Measurements from ENCODE around the gene TRMT61B. TPM values are rescaled to one million over a fixed set of nuclear protein-coding genes. Genes with fewer than 3 reads are reported as not detected.

TRMT61B gene
- total and polyA plus RNA-seq, 9 of the 15 experiments (the other 6 are each of a cell fraction or from before 2014, with no cell fraction given) = 13.2 to 28.3 (median 19.5) TPM

DNA sequence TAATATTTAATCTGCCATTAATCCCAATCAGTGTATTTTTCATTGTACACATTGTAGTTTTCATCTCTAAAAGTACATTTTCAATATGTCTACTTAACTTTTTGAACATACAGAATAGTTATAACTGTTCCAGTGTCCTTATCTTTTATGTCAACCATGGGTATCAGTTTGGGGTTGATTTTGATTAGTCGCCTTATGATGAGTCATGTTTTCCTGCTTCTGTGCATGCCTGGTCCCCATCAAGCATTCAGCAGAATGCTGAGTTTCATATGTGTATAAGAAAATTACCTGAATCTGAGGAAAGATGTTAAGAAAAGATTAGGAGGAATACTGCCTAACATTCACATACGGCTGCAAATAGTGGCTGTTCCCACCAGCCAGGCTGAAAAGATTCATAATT is 41.7 kb downstream of the TRMT61B start (continued):
- TF ChIP-seq, protein P1, sequence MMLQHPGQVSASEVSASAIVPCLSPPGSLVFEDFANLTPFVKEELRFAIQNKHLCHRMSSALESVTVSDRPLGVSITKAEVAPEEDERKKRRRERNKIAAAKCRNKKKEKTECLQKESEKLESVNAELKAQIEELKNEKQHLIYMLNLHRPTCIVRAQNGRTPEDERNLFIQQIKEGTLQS (IDR thresholded peaks at IDR 0.05) = peak; percentile 58
- TF ChIP-seq, protein P1 (CRISPR knock-in tag; conservative IDR thresholded peaks at IDR 0.05) = no peak
- TF ChIP-seq, protein P2, sequence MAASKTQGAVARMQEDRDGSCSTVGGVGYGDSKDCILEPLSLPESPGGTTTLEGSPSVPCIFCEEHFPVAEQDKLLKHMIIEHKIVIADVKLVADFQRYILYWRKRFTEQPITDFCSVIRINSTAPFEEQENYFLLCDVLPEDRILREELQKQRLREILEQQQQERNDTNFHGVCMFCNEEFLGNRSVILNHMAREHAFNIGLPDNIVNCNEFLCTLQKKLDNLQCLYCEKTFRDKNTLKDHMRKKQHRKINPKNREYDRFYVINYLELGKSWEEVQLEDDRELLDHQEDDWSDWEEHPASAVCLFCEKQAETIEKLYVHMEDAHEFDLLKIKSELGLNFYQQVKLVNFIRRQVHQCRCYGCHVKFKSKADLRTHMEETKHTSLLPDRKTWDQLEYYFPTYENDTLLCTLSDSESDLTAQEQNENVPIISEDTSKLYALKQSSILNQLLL (CRISPR knock-in tag; IDR thresholded peaks at IDR 0.05; ENCODE audit: borderline replicate concordance) = no peak
- TF ChIP-seq ERF (CRISPR knock-in tag; IDR thresholded peaks at IDR 0.05) (no peak), NELFE (IDR thresholded peaks at IDR 0.05; ENCODE audit: insufficient read depth, insufficient read length) (no peak)

DNA sequence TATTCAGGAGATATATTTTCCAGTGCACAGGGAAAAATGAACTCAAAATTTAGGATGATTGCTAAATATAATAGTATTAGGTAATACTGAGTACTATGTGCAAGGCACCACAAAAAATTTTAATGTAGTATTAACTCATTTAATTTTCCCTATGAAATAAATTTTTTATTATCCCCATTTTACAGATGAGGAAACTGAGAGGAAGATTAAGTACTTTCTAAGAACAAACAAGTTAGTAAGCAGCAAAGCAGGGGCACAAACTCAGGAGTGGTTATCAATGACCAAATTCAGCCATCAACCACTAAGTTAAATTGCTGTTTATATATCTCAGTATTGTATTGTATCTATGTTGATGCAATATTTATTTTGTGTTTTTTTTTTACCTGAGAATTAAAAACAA is 45.2 kb downstream of the TRMT61B start:
- intact Hi-C loops (cut with micrococcal nuclease) = loop anchor here (5.0 kb wide), 1 partner anchor 72 kb away; no protein-coding TSS in a partner anchor
- no peak for ATAC-seq
- in situ Hi-C loops (cut with MboI) = loop anchor here (5.0 kb wide), 1 partner anchor 132 kb away; no protein-coding TSS in a partner anchor
- Histone ChIP-seq H3K36me3 (ENCODE audit: control insufficient read depth, insufficient read depth, low read length) (no peaks in the 10 kb centered on the region), H3K27ac (ENCODE audit: extremely low read depth, low read depth, low read length) (no peak overlapping the region), H2AFZ (ENCODE audit: low read depth, low read length) (no peak overlapping the region), H3K4me3 (no peak overlapping the region), H3K4me1 (replicated peaks in 1 of 2; ENCODE audit: control insufficient read depth in 2 of 2, insufficient read depth in 2 of 2, low read length in 2 of 2) (no peaks in the 10 kb centered on the region), H3K79me2 (ENCODE audit: control insufficient read depth, insufficient read depth, low read length) (no peaks in the 10 kb centered on the region), H3K27me3 (ENCODE audit: control insufficient read depth in 2 of 2, insufficient read depth in 2 of 2, low read length in 2 of 2) (no peaks in the 10 kb centered on the region; a peak in 1 of 5 replicates), H4K20me1 (replicated peaks; ENCODE audit: control insufficient read depth, insufficient read depth, low read length) (no peaks in the 10 kb centered on the region), H3K4me2 (ENCODE audit: insufficient read depth, low read length) (no peak overlapping the region), H3K9me1 (ENCODE audit: control insufficient read depth, insufficient read depth, low read length) (no peaks in the 10 kb centered on the region), H3K9me3 (replicated peaks; ENCODE audit: control insufficient read depth, insufficient read depth, low read depth, low read length) (no peaks in the 10 kb centered on the region), H3K9ac (ENCODE audit: insufficient read depth in 1 of 2, low read depth in 2 of 2, low read length in 2 of 2) (no peak overlapping the region)
- ChIA-PET CTCF (ENCODE audit: low intra/inter-chr PET ratio) (no interaction called here), POLR2A (interaction anchor here (0.6 to 1.3 kb wide), 2 partner anchors 10 to 99 kb away, joined by 3 to 4 read pairs; no protein-coding TSS in a partner anchor)
- TF ChIP-seq ZSCAN29 (IDR thresholded peaks at IDR 0.05) (no peak), RBM25 (IDR thresholded peaks at IDR 0.05; ENCODE audit: low read depth, low read length, severe bottlenecking) (peak; percentile 88)
- FAIRE-seq = no peak
- no TSS peak for BruUV-seq (replicated peaks)
- DNase-seq (ENCODE audit: extremely low read depth in 1 of 4, low spot score in 3 of 4) = no peak
